Inflammatory macrophage treated with lipopolysaccharide for 4 hours (primary cell): Measurements from ENCODE around the gene HEMK1.

Experiments
- DNase-seq: peaks from one replicate; pipeline ENCODE4 v3.0.0-alpha.2; 2020

The HEMK1 gene

GRCh38 chr3:50577348-50577747, 8.0 kb downstream of the HEMK1 start:
- DNase-seq: no peak

DNA sequence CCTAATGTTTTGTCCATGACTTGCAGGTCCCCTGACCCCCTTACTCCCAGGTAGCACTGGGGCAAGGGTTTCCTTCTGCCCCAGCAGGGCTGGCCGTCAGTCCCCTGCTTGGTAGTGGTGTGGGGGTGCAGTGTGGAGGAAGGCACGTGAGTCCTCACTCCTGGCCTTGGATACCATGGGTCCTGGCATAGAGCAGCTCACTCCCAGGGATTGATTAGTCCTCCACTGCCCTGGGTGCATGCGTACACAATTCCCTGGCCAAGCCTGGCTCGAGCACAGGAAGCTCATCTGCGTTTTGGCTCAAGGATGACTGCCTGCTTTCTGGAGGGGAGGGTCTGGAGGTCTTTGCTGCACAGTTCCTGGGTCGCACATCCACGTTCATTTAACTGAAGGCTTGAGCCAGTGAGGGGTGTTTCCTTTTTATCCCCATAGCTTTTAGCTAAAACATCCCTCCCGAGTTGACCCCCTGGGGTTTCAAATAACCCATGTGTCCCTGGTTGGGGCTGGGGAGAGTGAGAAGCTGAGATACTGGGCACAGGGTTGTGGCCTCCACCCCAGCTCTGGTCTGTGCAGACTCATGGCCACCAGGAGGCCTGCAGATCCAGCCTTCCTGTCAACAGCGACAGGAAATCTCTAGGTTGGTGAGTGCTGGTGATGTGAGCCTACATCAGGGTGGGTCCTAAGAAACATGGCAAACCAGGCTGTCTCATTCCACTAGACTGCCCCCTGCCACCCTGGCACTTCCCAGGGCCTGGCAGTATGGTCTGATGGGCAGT, 11.5 kb downstream of the HEMK1 start:
- no peak for DNase-seq

GRCh38 chr3:50581459-50581842, 12.1 kb downstream of the HEMK1 start:
- DNase-seq: no peak

DNA sequence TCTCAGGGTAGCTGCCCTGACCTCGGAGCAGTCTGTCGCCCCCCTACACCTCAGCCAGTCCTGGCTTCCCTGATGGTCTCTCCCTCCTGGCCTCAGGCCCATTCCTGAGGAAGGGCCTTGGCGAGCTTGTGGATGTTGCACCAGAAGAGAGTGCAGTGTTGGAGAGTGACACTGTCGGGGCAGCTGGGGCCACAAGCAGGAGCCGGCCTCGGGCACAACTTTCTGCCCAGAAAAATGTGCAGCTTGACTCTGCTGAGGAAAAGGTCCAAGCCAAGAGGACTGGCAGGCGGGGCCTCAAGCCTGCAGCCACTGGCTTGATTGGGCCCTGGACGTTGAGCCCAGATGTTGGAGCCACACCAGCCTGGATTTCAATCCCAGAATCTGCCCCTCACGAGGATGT, 12.8 kb downstream of the HEMK1 start:
- DNase-seq: no peak

DNA sequence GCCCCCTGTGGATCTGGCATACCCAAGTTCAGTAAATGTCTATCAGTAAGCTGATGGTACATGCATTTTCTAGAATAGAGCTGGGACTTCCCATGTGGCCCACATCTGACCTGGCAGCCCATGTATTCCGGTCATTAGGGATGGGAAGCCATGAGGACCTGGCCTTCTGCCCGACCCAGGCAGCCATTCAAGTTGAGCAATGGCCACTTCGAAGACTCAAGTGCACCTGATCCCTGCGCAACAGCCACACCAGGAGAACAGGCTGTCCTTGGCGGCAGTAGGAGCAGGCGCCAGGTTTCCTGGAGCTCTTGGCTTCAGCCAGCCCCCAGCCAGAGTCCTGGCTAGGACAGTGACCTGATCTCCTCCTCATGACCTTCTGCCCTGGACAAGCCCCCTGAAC, 14.6 kb downstream of the HEMK1 start:
- DNase-seq: no peak

- peak; percentile 28 for DNase-seq
These were observed 15.1 kb downstream of the HEMK1 start for GRCh38 chr3:50584391-50584790.

DNA sequence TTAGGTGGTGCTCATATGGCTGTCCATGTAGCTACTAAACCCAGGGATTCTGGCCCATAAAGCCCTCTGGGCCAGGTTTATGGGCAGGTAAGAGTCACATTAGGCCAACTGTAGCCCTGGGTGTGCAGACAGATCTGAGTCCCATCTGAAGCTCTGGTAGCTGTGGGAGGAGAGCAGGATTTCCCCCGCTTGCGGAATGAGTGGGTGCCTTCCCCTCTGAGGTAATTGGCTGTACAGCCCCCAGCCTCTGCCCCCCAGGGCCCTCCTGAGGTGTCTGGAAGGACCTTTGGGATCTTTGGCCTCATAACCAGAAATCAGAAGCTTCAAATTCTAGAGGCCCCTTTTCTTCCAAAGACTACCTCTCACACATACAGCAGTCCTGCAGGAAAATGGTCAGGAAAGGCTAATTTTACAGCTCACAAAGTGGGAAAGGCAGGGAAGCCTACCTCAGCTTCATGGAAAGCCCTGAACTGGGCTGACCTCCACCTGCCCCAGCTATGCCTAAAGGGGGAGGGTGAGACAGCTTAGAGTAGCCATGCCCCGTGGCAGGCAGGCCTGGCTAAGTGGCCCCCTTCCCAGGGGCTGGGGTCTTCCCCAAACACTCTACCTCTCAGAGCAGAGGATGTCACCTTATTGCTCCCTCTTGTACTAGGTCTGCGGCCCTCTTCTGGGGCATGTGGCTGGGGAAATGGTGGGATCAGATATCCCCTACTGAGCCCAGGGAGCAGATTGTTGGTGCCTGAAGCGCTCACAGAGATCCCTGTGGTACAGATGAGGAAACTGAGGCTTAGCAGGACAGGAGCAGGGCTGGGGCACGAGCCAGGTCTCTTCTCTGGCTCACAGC, 16.8 kb downstream of the HEMK1 start:
- DNase-seq: no peak

DNA sequence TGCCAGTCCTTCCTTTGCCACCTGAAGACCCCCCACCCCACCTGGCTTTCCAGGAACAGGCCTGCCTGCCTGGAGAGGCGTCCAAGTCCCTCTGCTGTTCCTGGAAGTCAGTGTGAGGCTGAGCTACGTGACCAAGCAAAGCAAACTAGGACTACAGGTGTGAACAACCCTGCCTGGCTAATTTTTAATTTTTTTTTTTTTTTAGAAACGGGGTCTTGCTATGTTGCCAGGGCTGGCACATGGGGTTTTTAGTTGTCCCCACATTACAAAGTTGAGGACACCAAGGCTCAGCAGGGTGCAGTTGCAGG, 17.4 kb downstream of the HEMK1 start:
- no peak for DNase-seq

DNA sequence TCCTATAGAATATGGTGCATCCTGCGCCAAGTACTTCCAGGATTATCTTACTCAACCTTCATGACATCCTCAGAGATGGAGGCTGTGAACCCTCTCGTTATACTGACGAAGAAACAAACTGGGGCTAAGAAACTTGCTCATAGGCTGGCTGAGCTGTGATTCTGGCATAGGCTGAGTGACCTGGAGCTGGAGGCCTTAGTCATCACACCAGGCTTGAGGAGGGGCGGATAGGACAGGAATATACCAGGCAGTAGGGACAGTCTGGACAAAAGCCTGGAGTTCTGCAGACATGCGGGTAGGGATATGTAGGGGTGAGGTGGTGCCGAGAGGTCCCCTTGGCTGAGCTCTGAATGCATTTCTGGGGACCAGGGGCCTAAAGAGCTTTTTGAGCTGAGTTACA, 18.1 kb downstream of the HEMK1 start:
- no peak for DNase-seq

- peak; percentile 32 for DNase-seq
These were observed 18.8 kb downstream of the HEMK1 start for GRCh38 chr3:50587806-50588758.

GRCh38 chr3:50588759-50589433, 19.6 kb downstream of the HEMK1 start:
- DNase-seq: no peak

DNA sequence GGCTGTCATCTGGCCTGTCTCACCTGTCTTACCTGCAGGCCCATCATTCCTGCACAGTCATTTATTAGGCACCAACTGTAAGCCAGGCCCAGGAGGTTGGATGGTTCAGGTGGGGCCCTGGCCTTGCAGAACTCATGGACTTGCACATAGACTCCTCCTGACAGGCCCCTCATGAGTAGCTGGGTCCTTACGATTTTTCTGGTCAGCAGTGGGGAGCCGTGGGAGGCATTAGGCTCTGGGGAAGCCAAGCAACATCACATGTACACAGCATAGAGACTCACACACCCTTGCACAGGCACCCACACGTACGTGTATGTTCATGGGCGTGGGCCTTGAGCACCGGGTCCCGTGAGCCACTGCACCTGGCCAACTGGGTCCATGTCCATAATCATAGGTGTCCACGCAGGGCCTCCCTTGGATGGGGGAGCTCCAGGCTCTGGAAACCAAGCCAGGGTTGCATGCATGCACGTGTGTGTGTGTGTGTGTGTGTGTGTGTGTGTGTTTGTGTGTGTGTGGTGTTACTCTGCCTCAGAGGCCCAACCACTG, 21.9 kb downstream of the HEMK1 start:
- DNase-seq: peak; percentile 46

- DNase-seq: peak; percentile 73
These were observed 23.2 kb downstream of the HEMK1 start for GRCh38 chr3:50592568-50592967.

GRCh38 chr3:50594253-50594785, 25.0 kb downstream of the HEMK1 start:
- DNase-seq: no peak

DNA sequence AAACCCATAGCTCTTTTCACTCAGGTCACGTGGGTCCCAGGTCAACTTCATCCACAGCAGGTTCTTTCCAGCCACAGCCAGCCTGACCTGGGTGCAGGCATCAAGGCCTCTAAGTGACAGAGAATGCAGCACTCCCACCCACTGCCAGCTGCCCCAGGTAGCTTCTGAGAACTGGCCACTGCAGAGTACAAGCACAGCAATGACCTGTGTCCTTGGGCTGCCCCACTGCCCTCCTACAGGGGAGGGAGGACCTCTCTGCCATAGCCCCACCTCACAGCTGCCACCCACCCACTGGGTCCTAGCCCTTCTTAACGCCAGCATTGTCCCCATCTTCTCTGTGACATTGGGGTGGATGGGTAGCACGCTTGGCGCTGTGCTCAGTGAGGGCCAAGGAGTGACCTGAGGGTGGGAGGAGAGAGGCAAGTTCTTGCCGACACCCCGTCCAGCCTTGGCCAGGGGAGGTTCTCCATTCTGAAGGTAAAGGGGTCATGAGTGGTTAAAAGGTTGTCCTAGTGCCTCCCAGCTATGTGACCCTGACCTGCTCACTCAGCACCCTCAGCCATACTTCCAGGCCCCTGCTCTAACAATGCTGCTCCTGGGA, 29.9 kb downstream of the HEMK1 start:
- no peak for DNase-seq

DNA sequence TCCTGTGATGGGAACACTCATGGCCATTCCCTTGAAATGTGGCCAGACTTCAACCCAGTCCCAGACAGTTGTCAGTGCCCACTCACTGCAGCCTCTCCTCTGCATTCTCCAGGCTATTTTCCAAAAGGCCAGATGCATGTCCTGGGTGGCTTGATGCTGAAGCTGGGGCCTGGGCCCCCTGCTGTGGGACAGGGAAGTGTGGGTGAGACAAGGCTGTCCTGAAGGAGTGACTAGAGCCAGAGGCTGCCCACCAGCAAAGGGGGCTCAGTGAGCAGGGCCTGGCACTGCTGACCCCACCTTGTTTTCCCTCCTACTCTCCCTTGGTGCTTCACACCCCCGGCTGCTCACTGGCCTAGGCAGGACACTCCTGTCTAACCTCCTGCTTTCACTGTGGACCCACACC, 30.4 kb downstream of the HEMK1 start:
- DNase-seq: no peak

GRCh38 chr3:50600141-50600753, 30.9 kb downstream of the HEMK1 start:
- no peak for DNase-seq

DNA sequence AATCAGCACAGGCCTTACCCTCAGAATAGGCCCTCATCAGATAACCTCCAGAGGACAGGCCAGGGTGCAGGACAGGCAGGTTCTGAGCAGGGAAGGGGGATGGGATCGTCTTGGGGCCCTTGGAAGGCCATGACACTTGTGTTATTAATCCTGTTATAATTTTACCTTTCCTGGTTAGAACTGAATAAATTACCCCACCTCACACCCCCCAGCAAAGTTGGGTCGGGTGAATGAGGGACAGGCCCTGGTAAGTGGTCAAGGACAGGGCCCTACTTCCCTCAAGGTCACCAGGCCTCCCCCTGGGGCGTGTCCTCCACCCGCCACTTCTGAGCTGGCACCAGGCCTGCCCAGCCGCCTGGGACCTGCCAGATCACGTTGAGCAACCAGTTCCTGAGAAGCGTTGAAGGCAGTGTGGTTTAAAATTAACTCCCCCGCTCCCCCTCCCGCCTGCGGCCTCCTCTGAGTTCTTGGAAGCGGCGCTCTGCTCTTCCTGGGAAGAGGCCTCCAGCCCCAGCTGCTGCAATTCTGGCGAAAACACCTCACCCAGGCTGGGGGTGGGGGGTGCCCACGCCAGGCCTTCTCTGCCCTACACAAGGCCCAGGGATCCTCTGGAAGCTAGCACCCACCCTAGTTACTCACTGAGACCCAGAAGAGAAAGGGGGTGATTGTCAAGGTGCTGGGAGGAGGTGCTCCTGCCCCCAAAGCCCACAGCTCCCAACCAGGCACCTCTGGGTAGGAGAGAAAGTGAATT, 31.7 kb downstream of the HEMK1 start:
- peak; percentile 93 for DNase-seq

DNA sequence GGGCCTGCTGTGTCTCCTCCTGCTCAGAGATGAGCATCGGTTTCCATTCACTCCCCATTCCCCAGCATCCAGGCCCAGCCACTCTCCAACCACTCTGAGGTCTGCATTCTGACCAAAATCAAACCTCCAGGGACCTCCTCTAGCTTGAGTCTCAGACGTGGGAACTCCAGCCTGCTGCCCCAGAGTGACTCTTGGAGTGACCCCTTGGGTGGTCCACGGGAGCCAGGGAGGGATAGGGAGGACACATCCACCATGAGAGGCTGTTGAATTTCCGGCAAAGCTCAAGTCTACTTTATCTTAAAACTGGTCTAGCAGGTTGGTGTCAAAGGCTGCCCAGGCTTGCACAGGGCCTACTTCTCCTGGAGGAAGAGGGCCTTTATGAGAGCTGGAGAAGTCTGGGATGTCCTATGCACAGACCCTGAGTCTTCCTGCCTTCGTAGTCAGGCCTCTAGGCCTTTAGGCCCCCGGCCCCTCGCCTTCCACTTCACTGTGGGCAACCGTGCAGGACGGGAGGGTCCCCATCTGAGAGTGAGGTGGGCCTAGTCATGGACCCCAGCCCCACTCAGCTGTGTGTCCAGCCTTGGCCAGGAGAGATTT, 33.4 kb downstream of the HEMK1 start:
- no peak for DNase-seq
